Adrenal gland (tissue), 12 donors: Measurements from ENCODE around the gene GATD1. TPM values are rescaled to one million over a fixed set of nuclear protein-coding genes. Genes with fewer than 3 reads are reported as not detected.

Experiments used
- DNase-seq, 7 donors: peaks; one replicate each; pipeline ENCODE4 v3.0.0-alpha.2; 2019 to 2020
- H3K27ac ChIP-seq, 5 donors: fragments of 200-600 bp; sonication (generic) in 4 of 5; 1 replicate in 3 of 5; 2 replicates in 2 of 5; pipeline versions ENCODE4 v1.5.1 to v1.8.0; 2016 to 2020; ENCODE audit warnings: mild to moderate bottlenecking in 1 of 5
- H3K27me3 ChIP-seq: fragments of 200-600 bp; 2 replicates; pipeline ENCODE4 v1.8.0; 2021
- H3K36me3 ChIP-seq, 2 donors: fragments of 200-600 bp; replicated peaks in 1 of 2; 1 replicate in 1 of 2; 2 replicates in 1 of 2; pipeline versions ENCODE4 v1.5.1 to v1.8.0; 2018 to 2022
- H3K4me1 ChIP-seq, 2 donors: fragments of 200-600 bp; replicated peaks in 1 of 2; 1 replicate in 1 of 2; 2 replicates in 1 of 2; pipeline versions ENCODE4 v1.5.1 to v1.8.0; 2018 to 2021
- H3K4me3 ChIP-seq, 4 donors: fragments of 200-600 bp; sonication (generic) in 3 of 4; one replicate each; pipeline ENCODE4 v1.5.1; 2016 to 2018
- H3K9me3 ChIP-seq, 3 donors: fragments of 200-600 bp; sonication (generic) in 1 of 3; replicated peaks in 1 of 3; 1 replicate in 2 of 3; 2 replicates in 1 of 3; pipeline versions ENCODE4 v1.5.1 to v1.8.0; 2016 to 2021
- CTCF ChIP-seq, 6 experiments: fragments of 450-650 bp in 4 of 6; fragments of 200-600 bp in 2 of 6; sonication (generic) in 1 of 6; IDR thresholded peaks; 1 replicate in 5 of 6; 2 replicates in 1 of 6; pipeline versions ENCODE4 v1.5.1 to v1.8.0; 2016 to 2021; ENCODE audit warnings: antibody characterized with exemption in 6 of 6, mild to moderate bottlenecking in 2 of 6, moderate library complexity in 1 of 6
- POLR2A ChIP-seq, 2 donors: fragments of 450-650 bp; IDR thresholded peaks; one replicate each; pipeline ENCODE4 v1.6.1; 2017; ENCODE audit warnings: antibody characterized with exemption in 2 of 2, mild to moderate bottlenecking in 2 of 2, moderate library complexity in 1 of 2
- WGBS, 4 donors: extraction: QIAGEN DNeasy Blood & Tissue Kit in 2 of 4; methylation state at CpG; one replicate each; pipeline versions ENCODE4 v1.1.5 to v1.1.7; 2013 to 2017; 5-methylcytosine and 5-hydroxymethylcytosine counted together
- intact Hi-C, 2 donors: fragments of 100-400 bp; cut with DNase I; formaldehyde crosslinking; loops; one replicate each; pipeline versions ENCODE4 v1.14.1 to v1.15.0; 2022 to 2023
- polyA plus RNA-seq, 3 donors: library from polyadenylated mRNA; stranded (reverse); fragments of 200-250 nt in 2 of 3; fragments of 350-450 nt in 1 of 3; fragmentation: Illumina TruSeq in 1 of 3; extraction: RNeasy Lipid Tissue Mini Kit (QIAGEN cat#74804) in 1 of 3; gene quantifications; one replicate each; pipeline ENCODE4 v1.2.3, GENCODE V29; 2013 to 2014
- total RNA-seq, 9 donors: library from RNA; depleted of rRNA in 4 of 9; stranded (reverse); fragments of >200 nt in 4 of 9; fragments of 120-200 nt in 1 of 9; fragmentation: NEBNext Ultra II Directional in 1 of 9; extraction: Animal tissue kit (Norgen Biotek cat#: 25700) in 1 of 9; gene quantifications; one replicate each; pipeline versions ENCODE4 v1.1.0 to v1.2.4, GENCODE V29; 2013 to 2023
- donor health status: healthy with polysubstance abuse.
- donor health status: Bipolar disorder and iron deficiency.
- donor health status: DM: yes; HTN: yes; CAD: no.
- donor health status: DM: no; HTN: no; CAD: no.
- donor health status: DM: no; HTN: no; CAD: no.
- donor health status: DM: yes; HTN: yes; CAD: no.

The GATD1 gene
- total and polyA plus RNA-seq, 12 donors: 20.3 to 176 (median 80.5) TPM

GRCh38 chr11:819129-819931 lies 42.0 kb upstream of the GATD1 start:
- peak overlapping the region; percentile 59 to 98 (median 84) for H3K4me3 ChIP-seq
- WGBS, 4 donors: 0 to 1% methylated on average over 90 to 96 of the region's 96 CpGs; no CpG with 5 or more reads in 2 of the 4 donors
- peaks cover 31 to 34% of the 10 kb centered on the region in 2 donors for H3K4me1 ChIP-seq
- no peaks in the 10 kb centered on the region for H3K9me3 ChIP-seq
- TF ChIP-seq CTCF (IDR thresholded peaks at IDR 0.05): peak in 4 of 6 experiments; percentile 25 to 52 (median 38)
- TF ChIP-seq POLR2A (IDR thresholded peaks at IDR 0.05): peak; percentile 79 to 95
- peak overlapping the region; percentile 71 to 98 (median 96) for H3K27ac ChIP-seq
- DNase-seq: peak; percentile 89 to 96 (median 92)
- H3K36me3 ChIP-seq: peaks cover 0 to 20% of the 10 kb centered on the region in 2 donors
- no peaks in the 10 kb centered on the region for H3K27me3 ChIP-seq
- intact Hi-C loops: no loop called here

GRCh38 chr11:818396-819128 lies 41.3 kb upstream of the GATD1 start, which contains the start of gene PNPLA2:
PNPLA2 (plus strand) TSS chr11:818914; CDS start chr11:819719, 805 bp downstream.
- intact Hi-C loops: no loop called here
- peaks cover 31 to 34% of the 10 kb centered on the region in 2 donors for H3K4me1 ChIP-seq
- peak in 4 of 7 donors; percentile 39 to 68 (median 58) for DNase-seq
- H3K36me3 ChIP-seq: peaks cover 0 to 14% of the 10 kb centered on the region in 2 donors
- no peaks in the 10 kb centered on the region for H3K27me3 ChIP-seq
- H3K27ac ChIP-seq: peak within 1 kb of the TSS; percentile 71 to 98 (median 96)
- TF ChIP-seq POLR2A (IDR thresholded peaks at IDR 0.05) (peak in 1 of 2 donors; percentile 15), CTCF (IDR thresholded peaks at IDR 0.05) (no peak)
- peak within 1 kb of the TSS; percentile 59 to 98 (median 84) for H3K4me3 ChIP-seq
- 15 to 35% (median 17%) methylated on average over 10 to 20 of the region's 20 CpGs for WGBS, 4 donors
- no peaks in the 10 kb centered on the region for H3K9me3 ChIP-seq

- intact Hi-C loops: no loop called here
- no peaks in the 10 kb centered on the region for H3K9me3 ChIP-seq
These were observed 39.1 kb upstream of the GATD1 start for GRCh38 chr11:816433-816779.

More at GRCh38 chr11:816433-816779, 39.1 kb upstream of the GATD1 start:
- Histone ChIP-seq H3K27me3 (no peaks in the 10 kb centered on the region), H3K27ac (no peak overlapping the region), H3K4me1 (peaks cover 20 to 25% of the 10 kb centered on the region in 2 donors), H3K4me3 (no peak overlapping the region), H3K36me3 (peaks cover 0 to 24% of the 10 kb centered on the region in 2 donors)
- no peak for TF ChIP-seq POLR2A (IDR thresholded peaks at IDR 0.05)
- no peak for TF ChIP-seq CTCF (IDR thresholded peaks at IDR 0.05)
- WGBS, 4 donors: 84 to 88% (median 86%) methylated on average over 8 to 11 of the region's 11 CpGs
- no peak for DNase-seq
